DND-41 (cell line): Measurements from ENCODE around the gene PYGO2.

Experiments
- EZH2 ChIP-seq: IDR thresholded peaks from 3 replicates; pipeline ENCODE4 v1.6.1; 2012; ENCODE audit warnings: borderline replicate concordance, low read depth, mild to moderate bottlenecking, moderate library complexity, low read length, inconsistent platforms; ENCODE audit not compliant: severe bottlenecking
- TF ChIP-seq, protein P1 (sequence below): IDR thresholded peaks from 2 replicates; pipeline ENCODE4 v1.5.1; 2012; ENCODE audit warnings: borderline replicate concordance, low read length, moderate library complexity, mild to moderate bottlenecking; ENCODE audit not compliant: poor library complexity, severe bottlenecking; ENCODE audit errors: extremely low read depth

DNA sequence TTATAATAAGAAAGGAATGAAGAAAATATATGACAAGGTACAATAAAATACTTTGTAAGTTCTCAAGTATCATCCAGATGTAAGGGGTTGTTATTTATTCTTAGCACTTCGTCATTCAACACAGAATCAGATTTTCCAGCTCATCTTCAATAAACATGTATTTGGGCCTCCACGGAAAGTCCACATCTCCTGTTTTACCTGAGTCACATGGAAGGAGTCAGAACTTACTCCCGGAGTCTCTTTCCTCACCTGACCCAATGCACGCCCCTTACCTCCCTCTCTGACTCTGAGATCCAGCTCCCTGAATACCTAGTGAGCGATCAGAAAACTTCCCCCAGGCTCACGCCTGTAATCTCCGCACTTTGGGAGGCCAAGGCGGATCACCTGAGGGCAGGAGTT is 23.6 kb downstream of the PYGO2 start:
- TF ChIP-seq, protein P1, sequence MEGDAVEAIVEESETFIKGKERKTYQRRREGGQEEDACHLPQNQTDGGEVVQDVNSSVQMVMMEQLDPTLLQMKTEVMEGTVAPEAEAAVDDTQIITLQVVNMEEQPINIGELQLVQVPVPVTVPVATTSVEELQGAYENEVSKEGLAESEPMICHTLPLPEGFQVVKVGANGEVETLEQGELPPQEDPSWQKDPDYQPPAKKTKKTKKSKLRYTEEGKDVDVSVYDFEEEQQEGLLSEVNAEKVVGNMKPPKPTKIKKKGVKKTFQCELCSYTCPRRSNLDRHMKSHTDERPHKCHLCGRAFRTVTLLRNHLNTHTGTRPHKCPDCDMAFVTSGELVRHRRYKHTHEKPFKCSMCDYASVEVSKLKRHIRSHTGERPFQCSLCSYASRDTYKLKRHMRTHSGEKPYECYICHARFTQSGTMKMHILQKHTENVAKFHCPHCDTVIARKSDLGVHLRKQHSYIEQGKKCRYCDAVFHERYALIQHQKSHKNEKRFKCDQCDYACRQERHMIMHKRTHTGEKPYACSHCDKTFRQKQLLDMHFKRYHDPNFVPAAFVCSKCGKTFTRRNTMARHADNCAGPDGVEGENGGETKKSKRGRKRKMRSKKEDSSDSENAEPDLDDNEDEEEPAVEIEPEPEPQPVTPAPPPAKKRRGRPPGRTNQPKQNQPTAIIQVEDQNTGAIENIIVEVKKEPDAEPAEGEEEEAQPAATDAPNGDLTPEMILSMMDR, result no peak
- TF ChIP-seq EZH2, result no peak
